HG03342 (cell line): ENCODE results near the gene SPSB4.
"Not testable (repeated sequence)": the region's sequence is repeated elsewhere in the genome, so short reads cannot be mapped to it uniquely, and the experiment has no call there.

Experiments
- ATAC-seq: cut with Tn5 transposase; IDR thresholded peaks from one replicate; pipeline ENCODE4 v1.9.1; 2021; ENCODE audit warnings: mild to moderate bottlenecking, moderate library complexity; ENCODE audit not compliant: unreplicated experiment

SPSB4 gene

GRCh38 chr3:141093971-141094684 is 43.0 kb downstream of the SPSB4 start:
- ATAC-seq, result no peak

- ATAC-seq, result no peak
Measured at GRCh38 chr3:141094790-141095545, 43.8 kb downstream of the SPSB4 start.

GRCh38 chr3:141095546-141095937 is 44.4 kb downstream of the SPSB4 start:
- ATAC-seq, result no peak

GRCh38 chr3:141096164-141096563 is 45.0 kb downstream of the SPSB4 start:
- ATAC-seq, result no peak

- ATAC-seq, result no peak
Measured at GRCh38 chr3:141096981-141097380, 45.8 kb downstream of the SPSB4 start.

- no peak for ATAC-seq
Measured at GRCh38 chr3:141100112-141100511, 49.0 kb downstream of the SPSB4 start.

- no peak for ATAC-seq
Measured at GRCh38 chr3:141100531-141101320, 49.6 kb downstream of the SPSB4 start.

- ATAC-seq, result no peak
Measured at GRCh38 chr3:141102372-141102771, 51.2 kb downstream of the SPSB4 start.

GRCh38 chr3:141103067-141103466 is 51.9 kb downstream of the SPSB4 start:
- no peak for ATAC-seq

GRCh38 chr3:141103503-141103902 is 52.4 kb downstream of the SPSB4 start:
- ATAC-seq, result no peak

- ATAC-seq, result no peak
Measured at GRCh38 chr3:141104151-141104821, 53.1 kb downstream of the SPSB4 start.

- peak; percentile 47 for ATAC-seq
Measured at GRCh38 chr3:141105828-141106628, 54.9 kb downstream of the SPSB4 start.

GRCh38 chr3:141106842-141107241 is 55.7 kb downstream of the SPSB4 start:
- ATAC-seq, result no peak

GRCh38 chr3:141108039-141108438 is 56.9 kb downstream of the SPSB4 start:
- no peak for ATAC-seq

GRCh38 chr3:141109751-141110150 is 58.6 kb downstream of the SPSB4 start:
- ATAC-seq, result no peak

GRCh38 chr3:141110322-141110721 is 59.2 kb downstream of the SPSB4 start:
- no peak for ATAC-seq

- no peak for ATAC-seq
Measured at GRCh38 chr3:141111364-141112155, 60.4 kb downstream of the SPSB4 start.

GRCh38 chr3:141112686-141113297 is 61.6 kb downstream of the SPSB4 start:
- no peak for ATAC-seq

GRCh38 chr3:141113680-141114079 is 62.5 kb downstream of the SPSB4 start:
- ATAC-seq, result not testable (repeated sequence)
